NB4 (cell line): ENCODE measurements around the gene MARS1.

ENCODE experiments used
- CTCF ChIP-seq: IDR thresholded peaks from one replicate; pipeline ENCODE4 v1.5.1; 2012; ENCODE audit warnings: low read depth, low read length
- MAX ChIP-seq: IDR thresholded peaks from 2 replicates; pipeline ENCODE4 v1.6.1; 2011; ENCODE audit warnings: low read depth, low read length
- POLR2A ChIP-seq: IDR thresholded peaks from 2 replicates; pipeline ENCODE4 v1.6.1; 2011; ENCODE audit warnings: mild to moderate bottlenecking; ENCODE audit not compliant: insufficient read length; ENCODE audit errors: extremely low read depth

GRCh38 chr12:57515408-57515933 is 27.6 kb downstream of the MARS1 start:
- TF ChIP-seq CTCF (no peak), POLR2A (no peak), MAX (no peak)
